Hepatocyte (in vitro differentiated cells): ENCODE measurements around the gene ATN1.
"Not testable (repeated sequence)": the region's sequence is repeated elsewhere in the genome, so short reads cannot be mapped to it uniquely, and the experiment has no call there.

ENCODE experiments used
- CTCF ChIP-seq: fragments of 200-600 bp; sonication (generic); IDR thresholded peaks from 2 replicates; pipeline ENCODE4 v1.5.1; 2016; ENCODE audit warnings: antibody characterized with exemption, mild to moderate bottlenecking; ENCODE audit not compliant: poor library complexity
- EZH2 ChIP-seq: fragments of 200-600 bp; sonication (generic); IDR thresholded peaks from 2 replicates; pipeline ENCODE4 v1.6.1; 2016; ENCODE audit warnings: antibody characterized with exemption, mild to moderate bottlenecking, borderline replicate concordance

GRCh38 chr12:6886206-6886999 lies 41.4 kb upstream of the ATN1 start:
- TF ChIP-seq CTCF, EZH2: not testable (repeated sequence)
